Pulmonary artery endothelial cell (primary cell): ENCODE data around the gene FGF6. TPM values are rescaled to one million over a fixed set of nuclear protein-coding genes. Genes with fewer than 3 reads are reported as not detected.
"Not testable (repeated sequence)": the region's sequence is repeated elsewhere in the genome, so short reads cannot be mapped to it uniquely, and the experiment has no call there.

ENCODE experiments used
- DNase-seq: peaks from one replicate; pipeline ENCODE4 v3.0.0-alpha.2; 2011; ENCODE audit warnings: low read depth, low spot score
- total RNA-seq: library from RNA; depleted of rRNA; stranded (reverse); fragments of >200 nt; gene quantifications from 2 replicates; pipeline ENCODE4 v1.2.3, GENCODE V29; 2014

FGF6 gene
- total RNA-seq, 1 donor from 2014 or later: not detected

DNA sequence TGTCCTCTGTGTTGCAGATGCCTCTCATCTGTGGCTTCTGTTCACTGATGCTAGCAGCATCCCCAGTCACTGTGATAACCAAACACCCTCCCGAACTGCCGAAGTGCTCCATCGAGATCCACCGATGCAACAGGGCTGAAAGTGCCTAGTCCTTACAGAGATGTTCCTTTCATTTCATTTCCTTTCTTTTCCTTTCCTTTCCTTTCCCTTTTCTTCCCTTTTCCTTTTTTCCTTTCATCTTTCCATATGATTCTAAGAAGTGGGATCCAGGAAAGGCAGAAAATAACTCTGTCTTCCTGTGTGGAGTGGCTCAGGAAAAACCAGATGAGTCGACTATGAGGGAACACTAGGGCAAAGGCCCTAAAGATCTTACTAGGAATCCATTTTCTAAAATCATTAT, 26.7 kb downstream of the FGF6 start:
- no peak for DNase-seq

DNA sequence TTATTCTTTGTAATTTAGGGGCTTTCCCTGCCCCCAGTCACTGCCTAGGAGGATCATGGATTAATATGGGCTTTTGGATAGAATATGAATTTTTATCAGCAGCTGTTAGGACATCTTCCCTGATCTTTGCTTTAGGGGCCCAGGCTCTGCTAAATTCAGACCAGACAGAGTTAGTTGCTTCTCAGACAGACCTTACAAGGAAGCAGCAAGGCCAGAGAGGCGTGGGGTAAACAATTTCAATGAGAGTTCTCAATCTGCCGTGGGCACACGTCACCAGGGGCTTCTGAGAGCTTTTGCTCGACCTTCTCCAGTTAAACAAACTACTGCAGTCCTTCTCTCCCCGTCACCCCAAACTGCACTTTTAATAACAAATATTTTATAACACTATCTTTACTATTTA, 27.7 kb downstream of the FGF6 start:
- no peak for DNase-seq

- no peak for DNase-seq
These were observed 28.2 kb downstream of the FGF6 start for GRCh38 chr12:4417455-4417854.

GRCh38 chr12:4416276-4416675, 29.3 kb downstream of the FGF6 start:
- no peak for DNase-seq

DNA sequence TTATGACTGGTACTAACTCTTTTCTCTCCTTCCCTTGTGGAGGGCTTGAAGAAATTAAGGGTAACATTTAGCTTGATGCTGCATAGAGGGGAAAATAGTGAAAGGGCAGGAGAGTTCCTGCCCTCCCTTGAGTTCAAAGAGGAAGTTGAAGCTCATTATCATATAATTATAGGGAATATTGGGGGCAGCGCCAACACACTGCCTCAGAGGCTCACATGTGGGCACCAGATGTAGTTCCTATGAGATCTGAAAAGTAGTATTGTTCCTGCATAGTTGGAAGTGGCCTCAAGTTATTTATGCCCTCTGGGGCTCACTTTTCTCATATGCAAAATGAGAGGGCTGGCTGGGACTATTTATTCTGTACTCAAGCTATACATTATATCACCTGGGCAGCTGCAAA, 33.1 kb downstream of the FGF6 start:
- no peak for DNase-seq

DNA sequence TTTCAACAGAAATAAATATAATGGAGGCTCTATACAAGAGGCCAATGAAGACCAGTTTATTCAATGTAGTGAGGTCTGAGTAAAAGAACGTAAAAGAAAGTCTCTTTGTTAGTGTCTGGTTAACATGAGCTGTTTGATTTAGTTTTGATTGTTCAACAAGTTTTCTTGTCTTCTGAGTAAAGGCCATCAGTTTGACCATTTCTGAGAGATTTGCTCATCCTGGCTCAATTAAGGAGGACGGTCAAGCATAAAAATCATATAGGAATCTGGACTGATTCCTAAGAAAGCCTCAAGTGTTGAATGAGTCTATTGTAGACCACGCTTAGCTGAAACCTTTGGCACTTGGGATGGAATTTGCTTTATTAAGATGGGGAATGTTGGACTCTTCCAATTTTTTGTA, 33.6 kb downstream of the FGF6 start:
- DNase-seq: no peak

- no peak for DNase-seq
These were observed 38.5 kb downstream of the FGF6 start for GRCh38 chr12:4407136-4407535.

DNA sequence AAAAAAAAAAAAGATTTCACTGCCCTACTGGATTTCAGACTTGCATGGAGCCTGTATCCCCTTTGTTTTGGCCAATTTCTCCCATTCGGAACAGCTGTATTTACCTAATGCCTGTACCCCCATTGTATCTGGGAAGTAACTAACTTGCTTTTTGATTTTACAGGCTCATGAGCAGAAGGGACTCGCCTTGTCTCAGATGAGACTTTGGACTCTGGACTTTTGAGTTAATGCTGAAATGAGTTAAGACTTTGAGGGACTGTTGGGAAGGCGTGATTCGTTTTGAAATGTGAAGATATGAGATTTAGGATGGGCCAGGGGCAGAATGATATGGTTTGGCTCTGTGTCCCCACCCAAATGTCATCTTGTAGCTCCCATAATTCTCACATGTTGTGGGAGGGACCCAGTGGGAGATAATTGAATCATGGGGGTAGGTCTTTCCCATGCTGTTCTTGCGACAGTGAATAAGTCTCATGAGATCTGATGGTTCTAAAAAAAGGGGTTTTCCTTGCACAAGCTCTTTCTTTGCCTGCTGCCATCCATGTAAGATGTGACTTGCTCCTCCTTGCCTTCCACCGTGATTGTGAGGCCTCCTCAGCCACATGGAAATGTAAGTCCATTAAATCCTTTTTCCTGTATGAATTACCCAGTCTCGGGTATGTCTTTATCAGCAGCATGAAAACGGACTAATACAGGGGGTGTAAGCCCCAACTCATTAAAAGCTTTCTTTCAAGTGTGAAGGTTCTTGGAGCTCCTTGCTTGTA, 40.6 kb downstream of the FGF6 start:
- DNase-seq: not testable (repeated sequence)

DNA sequence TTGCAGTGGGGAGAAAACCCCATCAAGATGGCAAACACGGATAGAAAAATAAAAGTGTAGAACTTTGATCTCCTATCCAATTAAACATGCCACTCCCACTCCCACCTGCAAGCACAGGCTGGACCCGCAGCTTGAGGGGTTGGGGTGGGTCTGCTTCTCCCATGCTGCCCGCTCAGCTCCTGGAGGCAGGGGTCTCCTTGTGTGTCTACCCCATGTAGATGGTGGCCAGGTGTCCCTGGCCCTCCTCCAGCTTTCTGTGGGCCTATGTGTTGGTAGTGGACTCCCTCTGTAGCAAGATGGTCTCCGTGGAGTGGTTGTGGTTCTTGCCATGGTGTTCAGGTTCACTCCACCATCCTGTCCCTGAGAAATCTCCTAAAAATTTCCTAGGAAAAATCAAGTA, 42.6 kb downstream of the FGF6 start:
- DNase-seq: no peak

- DNase-seq: no peak
These were observed 44.5 kb downstream of the FGF6 start for GRCh38 chr12:4401117-4401516.

GRCh38 chr12:4395818-4396217, 49.8 kb downstream of the FGF6 start:
- no peak for DNase-seq

GRCh38 chr12:4393211-4393610, 52.4 kb downstream of the FGF6 start:
- DNase-seq: no peak

DNA sequence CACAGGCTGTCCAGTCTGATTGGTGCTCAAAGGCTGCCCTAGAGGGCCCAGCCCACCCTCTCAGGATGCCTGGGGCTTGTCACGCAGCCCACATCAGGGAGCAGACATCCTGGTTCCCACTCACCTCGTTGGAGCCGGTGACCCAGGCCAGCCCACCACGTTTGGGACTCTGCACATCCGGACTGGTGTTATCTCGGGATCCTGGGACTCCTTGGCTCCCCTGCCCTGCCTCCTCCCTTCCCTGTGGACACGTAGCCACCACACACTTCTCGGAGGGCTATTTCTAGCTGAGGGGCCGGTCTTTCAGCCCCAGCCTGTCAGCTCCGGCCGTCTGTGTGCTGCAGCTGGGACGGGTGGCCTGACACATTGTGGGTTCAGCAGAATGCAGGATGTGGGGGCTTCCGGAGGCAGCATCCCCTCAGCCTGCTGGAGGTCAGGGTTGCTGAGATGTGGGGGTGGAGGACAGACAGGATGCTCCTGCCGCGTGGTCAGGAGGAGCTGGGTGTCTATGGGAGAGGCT, 53.3 kb downstream of the FGF6 start:
- DNase-seq: no peak

GRCh38 chr12:4388662-4389061, 57.0 kb downstream of the FGF6 start:
- DNase-seq: no peak

DNA sequence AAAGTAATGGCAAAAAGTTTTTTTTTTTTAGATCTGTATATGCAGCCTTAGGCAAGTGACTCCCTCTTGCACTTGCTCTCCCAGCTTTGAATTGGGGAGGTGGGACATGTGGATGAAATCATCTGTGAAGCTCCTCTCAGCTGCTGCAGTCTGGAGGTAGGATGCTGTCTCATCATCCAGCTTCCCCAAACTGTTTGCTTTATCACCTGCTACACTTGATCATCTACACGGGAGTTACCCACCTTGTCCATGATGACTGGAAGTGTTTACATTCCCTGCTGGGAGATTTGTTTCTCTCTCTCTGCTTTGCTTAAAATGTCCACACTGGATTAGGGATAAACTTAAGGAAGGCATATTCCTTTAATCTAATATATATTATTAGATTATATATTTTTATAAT, 57.6 kb downstream of the FGF6 start:
- DNase-seq: no peak

DNA sequence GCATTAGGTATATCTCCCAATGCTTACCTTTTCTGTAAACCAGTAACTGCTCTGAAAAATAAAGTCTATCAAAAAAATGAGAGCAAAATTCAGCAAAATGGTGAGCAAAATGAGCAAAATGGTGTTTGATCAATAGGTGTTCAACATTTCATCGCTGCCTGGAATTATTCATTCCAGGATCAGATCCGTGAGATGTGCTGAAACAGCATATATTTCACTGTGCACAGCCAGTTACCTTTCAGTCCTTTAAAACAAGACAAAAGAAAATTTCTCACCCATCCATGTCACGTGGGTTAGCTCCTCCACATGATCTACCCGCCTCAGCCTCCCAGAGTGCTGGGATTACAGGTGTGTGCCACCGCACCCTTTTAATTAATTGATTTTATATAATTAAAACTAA, 58.0 kb downstream of the FGF6 start:
- DNase-seq: no peak

- no peak for DNase-seq
These were observed 58.8 kb downstream of the FGF6 start for GRCh38 chr12:4386801-4387200.

Other genes with a start within 250 kb of the FGF6 start
- gene CCND2, start 172.1 kb downstream of the FGF6 start, total RNA-seq: 6.1 and 24.8 TPM in 2 replicates
- 20.2 and 23.4 TPM in 2 replicates for gene TIGAR, start 124.6 kb downstream of the FGF6 start, total RNA-seq
- not detected in 2 replicates for gene FGF23, start 66.1 kb downstream of the FGF6 start, total RNA-seq
- gene RAD51AP1, start 93.1 kb upstream of the FGF6 start, total RNA-seq: 13.3 and 22.8 TPM in 2 replicates
- 51.7 and 70.7 TPM in 2 replicates for gene DYRK4, start 116.4 kb upstream of the FGF6 start, total RNA-seq
- 0.79 and 2.2 TPM in 2 replicates for gene AKAP3, start 203.2 kb upstream of the FGF6 start, total RNA-seq
- gene NDUFA9, start 203.3 kb upstream of the FGF6 start, total RNA-seq: 76.8 and 81.6 TPM in 2 replicates